ENCODE data around the gene IRGC. TPM values are rescaled to one million over a fixed set of nuclear protein-coding genes. Genes with fewer than 3 reads are reported as not detected.
A peak's percentile ranks its signal among the peaks of the same experiment; 100 is the strongest.

IRGC gene
- total RNA-seq, 2 donors from 2014 or later, result not detected

DNA sequence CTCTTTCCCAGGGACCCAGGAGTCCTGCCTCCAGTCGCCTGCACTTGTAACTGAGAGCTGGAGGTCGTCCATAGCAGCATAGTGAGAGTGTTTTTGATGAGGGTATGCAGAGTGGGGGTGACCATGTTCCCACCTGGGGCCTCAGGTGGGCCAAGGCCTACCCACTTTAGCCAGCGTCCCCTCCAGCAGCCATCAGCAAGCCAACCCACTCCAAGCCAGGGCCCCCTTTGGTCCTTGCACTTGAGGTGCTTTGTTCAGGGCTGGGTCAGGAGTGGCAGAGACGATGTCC, 50.8 kb downstream of the IRGC start:
- Histone ChIP-seq H3K4me3 (no peak overlapping the region), H3K27me3 (no peaks in the 10 kb centered on the region), H3K27ac (no peak overlapping the region), H3K36me3 (no peaks in the 10 kb centered on the region), H3K4me1 (peaks cover 0 to 11% of the 10 kb centered on the region in 2 donors), H3K9me3 (no peaks in the 10 kb centered on the region)
- no peak for DNase-seq (ENCODE audit: low spot score)
- TF ChIP-seq, protein P1, sequence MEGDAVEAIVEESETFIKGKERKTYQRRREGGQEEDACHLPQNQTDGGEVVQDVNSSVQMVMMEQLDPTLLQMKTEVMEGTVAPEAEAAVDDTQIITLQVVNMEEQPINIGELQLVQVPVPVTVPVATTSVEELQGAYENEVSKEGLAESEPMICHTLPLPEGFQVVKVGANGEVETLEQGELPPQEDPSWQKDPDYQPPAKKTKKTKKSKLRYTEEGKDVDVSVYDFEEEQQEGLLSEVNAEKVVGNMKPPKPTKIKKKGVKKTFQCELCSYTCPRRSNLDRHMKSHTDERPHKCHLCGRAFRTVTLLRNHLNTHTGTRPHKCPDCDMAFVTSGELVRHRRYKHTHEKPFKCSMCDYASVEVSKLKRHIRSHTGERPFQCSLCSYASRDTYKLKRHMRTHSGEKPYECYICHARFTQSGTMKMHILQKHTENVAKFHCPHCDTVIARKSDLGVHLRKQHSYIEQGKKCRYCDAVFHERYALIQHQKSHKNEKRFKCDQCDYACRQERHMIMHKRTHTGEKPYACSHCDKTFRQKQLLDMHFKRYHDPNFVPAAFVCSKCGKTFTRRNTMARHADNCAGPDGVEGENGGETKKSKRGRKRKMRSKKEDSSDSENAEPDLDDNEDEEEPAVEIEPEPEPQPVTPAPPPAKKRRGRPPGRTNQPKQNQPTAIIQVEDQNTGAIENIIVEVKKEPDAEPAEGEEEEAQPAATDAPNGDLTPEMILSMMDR (IDR thresholded peaks at IDR 0.05), result no peak

DNA sequence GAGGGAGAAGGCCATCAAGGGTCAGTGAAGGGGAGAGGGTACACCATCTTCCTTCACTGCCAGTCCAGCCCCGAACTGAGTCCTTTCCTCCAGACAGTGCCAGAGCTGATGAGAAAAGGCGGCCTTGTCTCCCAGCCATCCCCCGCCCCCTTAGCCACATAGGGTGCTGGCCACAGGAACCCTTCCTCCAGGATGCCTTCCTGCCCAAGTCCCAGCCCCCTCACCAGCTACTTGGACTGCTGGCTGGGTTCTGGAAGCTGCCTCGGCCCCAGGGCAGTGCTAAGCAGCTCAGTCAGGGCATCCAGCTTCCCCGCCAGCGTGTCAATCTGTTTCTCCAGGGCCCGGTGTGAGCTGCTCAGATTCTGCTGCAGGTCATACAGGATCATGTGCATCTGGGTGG, 51.4 kb downstream of the IRGC start:
- no peak for DNase-seq (ENCODE audit: low spot score)
- peaks cover 0 to 11% of the 10 kb centered on the region in 2 donors for H3K4me1 ChIP-seq

DNA sequence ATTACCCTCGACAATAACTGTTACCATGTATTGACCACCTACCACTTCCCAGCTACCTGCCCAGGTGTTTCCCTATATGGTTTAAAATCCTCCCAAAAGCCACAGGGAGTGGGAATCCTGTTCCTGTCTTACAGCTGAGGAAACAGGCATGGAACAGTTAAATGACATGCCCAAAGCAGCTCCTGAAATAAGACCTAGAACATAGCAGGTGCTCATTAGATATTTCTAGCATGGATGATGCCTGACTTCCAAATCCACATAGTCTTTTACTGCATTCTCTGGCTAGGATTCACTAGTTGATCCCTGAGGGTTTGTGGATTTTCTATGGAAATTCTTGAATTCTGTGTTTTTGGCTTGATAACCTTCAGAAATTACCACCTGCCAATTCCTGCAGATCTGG, 51.9 kb downstream of the IRGC start:
- Histone ChIP-seq H3K27ac (no peak overlapping the region), H3K27me3 (no peaks in the 10 kb centered on the region), H3K4me1 (peaks cover 0 to 11% of the 10 kb centered on the region in 2 donors), H3K4me3 (no peak overlapping the region), H3K9me3 (no peaks in the 10 kb centered on the region), H3K36me3 (no peaks in the 10 kb centered on the region)
- DNase-seq (ENCODE audit: low spot score), result no peak
- TF ChIP-seq, protein P1 (IDR thresholded peaks at IDR 0.05), result no peak

More for the DNA sequence above, 51.4 kb downstream of the IRGC start:
- no peak overlapping the region for H3K4me3 ChIP-seq
- H3K27ac ChIP-seq, result no peak overlapping the region
- no peaks in the 10 kb centered on the region for H3K27me3 ChIP-seq
- no peaks in the 10 kb centered on the region for H3K36me3 ChIP-seq
- no peaks in the 10 kb centered on the region for H3K9me3 ChIP-seq
- TF ChIP-seq, protein P1 (IDR thresholded peaks at IDR 0.05), result no peak

DNA sequence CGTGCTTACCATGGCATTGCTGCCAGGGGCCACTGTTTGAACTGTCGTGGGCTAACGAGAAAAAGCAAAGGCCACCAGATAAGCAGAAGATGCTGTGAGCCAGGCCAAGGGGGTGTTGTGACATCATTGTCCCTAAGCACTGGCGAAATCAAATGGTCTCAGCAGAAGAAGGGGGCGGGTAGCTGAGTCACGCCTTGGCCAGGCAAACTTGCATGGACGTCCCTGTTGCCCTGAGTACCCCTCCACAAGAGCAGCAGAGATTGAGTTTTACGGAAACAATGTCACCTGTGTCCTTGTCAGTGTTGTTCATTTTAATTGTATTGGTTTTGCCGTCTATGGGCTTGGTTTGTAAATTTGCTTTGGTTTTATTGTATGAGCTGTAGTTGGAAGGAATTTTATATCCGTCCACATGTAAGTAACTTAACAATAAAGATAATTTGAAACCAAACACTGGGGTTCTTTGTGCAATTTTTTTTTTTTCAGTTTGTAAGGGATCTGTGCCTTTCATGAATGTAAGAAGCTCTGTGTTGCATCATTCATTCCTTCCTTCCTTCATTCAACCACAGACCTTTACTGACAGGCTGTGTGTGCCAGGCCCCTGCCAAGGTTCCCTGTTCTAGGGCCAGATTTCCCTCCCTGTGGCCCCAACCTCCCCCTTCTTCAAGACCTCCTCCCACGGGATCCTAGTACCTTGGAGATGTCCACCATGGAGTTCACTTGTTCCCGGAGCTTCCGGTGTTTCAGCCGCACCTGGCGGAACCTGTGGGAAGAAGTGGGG, 52.6 kb downstream of the IRGC start:
- peak; percentile 92 for DNase-seq (ENCODE audit: low spot score)

DNA sequence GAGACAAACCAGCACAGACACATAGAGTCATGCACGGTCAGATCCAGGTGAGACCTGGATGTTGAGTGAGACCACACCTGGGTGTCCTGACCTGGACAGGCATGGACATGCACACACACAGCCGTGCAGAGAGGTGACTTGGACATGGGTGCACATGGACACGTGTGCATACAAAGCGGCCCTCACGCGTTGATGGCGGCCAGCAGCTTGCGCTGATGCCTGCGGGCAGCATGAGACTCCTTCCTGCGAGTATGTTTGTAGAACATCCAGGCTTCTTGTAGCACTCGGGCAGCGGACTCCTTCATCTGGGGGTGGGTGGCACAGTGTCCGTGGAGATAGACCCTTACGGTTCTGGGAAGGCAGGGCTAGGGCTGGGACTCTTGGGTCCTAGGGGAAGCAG, 53.4 kb downstream of the IRGC start:
- Histone ChIP-seq H3K27me3 (no peaks in the 10 kb centered on the region), H3K4me3 (no peak overlapping the region), H3K27ac (no peak overlapping the region), H3K4me1 (peaks cover 0 to 16% of the 10 kb centered on the region in 2 donors), H3K9me3 (no peaks in the 10 kb centered on the region), H3K36me3 (no peaks in the 10 kb centered on the region)
- no peak for DNase-seq (ENCODE audit: low spot score)
- TF ChIP-seq, protein P1 (IDR thresholded peaks at IDR 0.05), result no peak

More for the DNA sequence above, 52.6 kb downstream of the IRGC start:
- H3K27ac ChIP-seq, result peak overlapping the region in 1 of 2 donors; percentile 21
- TF ChIP-seq, protein P1 (IDR thresholded peaks at IDR 0.05), result no peak
- no peak overlapping the region for H3K4me3 ChIP-seq
- H3K36me3 ChIP-seq, result no peaks in the 10 kb centered on the region
- H3K27me3 ChIP-seq, result no peaks in the 10 kb centered on the region
- H3K4me1 ChIP-seq, result peaks cover 0 to 11% of the 10 kb centered on the region in 2 donors
- no peaks in the 10 kb centered on the region for H3K9me3 ChIP-seq

Other genes starting within 250 kb of the IRGC start
- gene PHLDB3, start 211.3 kb upstream of the IRGC start, total RNA-seq, result 1 to 10 TPM; 3.6 to 7.7 TPM
- 10 to 100 TPM; 17.9 to 25.4 TPM for gene ETHE1, start 188.9 kb upstream of the IRGC start, total RNA-seq
- under 1 TPM in 1 of 2 donors, not detected in 1; 0.39 TPM for gene ZNF575, start 182.9 kb upstream of the IRGC start, total RNA-seq
- gene XRCC1, start 140.5 kb upstream of the IRGC start, total RNA-seq, result 10 to 100 TPM; 14.3 to 14.9 TPM
- 1 to 10 TPM; 1.6 to 4.5 TPM for gene PINLYP, start 140.3 kb upstream of the IRGC start, total RNA-seq
- 10 to 100 TPM; 24.7 to 25.9 TPM for gene IRGQ, start 119.9 kb upstream of the IRGC start, total RNA-seq
- gene ZNF576, start 119.5 kb upstream of the IRGC start, total RNA-seq, result 10 to 100 TPM in 1 of 2 donors, 1 to 10 TPM in 1; 8.9 to 16.4 TPM
- gene SRRM5, start 104.0 kb upstream of the IRGC start, total RNA-seq, result under 1 TPM in 1 of 2 donors, not detected in 1; 0.28 TPM
- 10 to 100 TPM; 23.4 to 25.7 TPM for gene ZNF428, start 96.4 kb upstream of the IRGC start, total RNA-seq
- 1 to 10 TPM; 6.6 to 9.6 TPM for gene CADM4, start 76.2 kb upstream of the IRGC start, total RNA-seq
- gene PLAUR, start 45.9 kb upstream of the IRGC start, total RNA-seq, result 10 to 100 TPM; 12.9 to 18.4 TPM
- 10 to 100 TPM in 1 of 2 donors, 1 to 10 TPM in 1; 8.0 to 11.0 TPM for gene SMG9, start 38.9 kb downstream of the IRGC start, total RNA-seq
- gene KCNN4, start 64.9 kb downstream of the IRGC start, total RNA-seq, result 1 to 10 TPM; 1.3 to 2.0 TPM
- 1 to 10 TPM in 1 of 2 donors, under 1 TPM in 1; 0.63 to 3.9 TPM for gene LYPD5, start 86.4 kb downstream of the IRGC start, total RNA-seq
- gene ZNF283, start 111.2 kb downstream of the IRGC start, total RNA-seq, result 1 to 10 TPM; 4.5 to 6.5 TPM
- gene ZNF404, start 167.9 kb downstream of the IRGC start, total RNA-seq, result 1 to 10 TPM; 2.6 to 3.3 TPM
- 1 to 10 TPM; 5.8 to 7.2 TPM for gene ZNF45, start 219.2 kb downstream of the IRGC start, total RNA-seq
- gene ZNF221, start 235.2 kb downstream of the IRGC start, total RNA-seq, result 1 to 10 TPM; 3.0 to 4.1 TPM